Germinal center (tissue), 1 donor: ENCODE data around the gene MPG.
"Not testable (repeated sequence)": the region's sequence is repeated elsewhere in the genome, so short reads cannot be mapped to it uniquely, and the experiment has no call there.

Source experiments
- DNase-seq: peaks from one replicate; pipeline ENCODE4 v3.0.0; 2012; ENCODE audit warnings: mixed read lengths, low spot score

MPG gene

DNA sequence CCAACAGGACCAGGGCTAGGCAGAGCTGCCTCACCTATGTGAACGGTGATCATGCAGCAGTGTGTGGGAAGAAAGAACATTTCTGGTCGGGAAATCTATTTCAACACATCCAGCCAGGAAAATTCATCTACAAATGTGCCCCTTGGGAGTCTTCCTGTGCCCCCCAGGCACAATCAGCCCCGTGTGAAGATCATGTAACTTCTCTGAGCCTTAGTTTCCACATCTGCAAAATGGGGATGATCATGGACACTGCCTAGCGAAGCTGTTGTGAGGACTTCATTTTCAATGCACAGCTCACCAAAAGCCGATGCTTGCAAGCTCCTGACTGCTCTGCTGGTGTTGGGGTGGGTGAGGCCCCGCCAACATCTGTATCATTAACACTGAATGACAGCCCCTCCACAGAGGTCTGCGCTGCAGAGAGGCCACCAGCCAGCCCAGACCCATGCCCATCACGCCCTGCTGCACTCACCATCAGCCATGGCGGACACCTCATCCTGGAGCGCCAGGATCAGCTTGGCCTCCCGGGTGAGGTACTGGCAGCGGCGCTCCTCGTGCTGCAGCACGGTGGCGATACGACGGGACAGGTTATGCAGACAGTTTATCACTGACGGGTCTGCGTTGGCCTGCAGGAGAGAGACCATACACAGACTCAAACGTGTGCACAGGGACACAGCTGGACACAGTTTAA is 34.3 kb downstream of the MPG start:
- DNase-seq = no peak

DNA sequence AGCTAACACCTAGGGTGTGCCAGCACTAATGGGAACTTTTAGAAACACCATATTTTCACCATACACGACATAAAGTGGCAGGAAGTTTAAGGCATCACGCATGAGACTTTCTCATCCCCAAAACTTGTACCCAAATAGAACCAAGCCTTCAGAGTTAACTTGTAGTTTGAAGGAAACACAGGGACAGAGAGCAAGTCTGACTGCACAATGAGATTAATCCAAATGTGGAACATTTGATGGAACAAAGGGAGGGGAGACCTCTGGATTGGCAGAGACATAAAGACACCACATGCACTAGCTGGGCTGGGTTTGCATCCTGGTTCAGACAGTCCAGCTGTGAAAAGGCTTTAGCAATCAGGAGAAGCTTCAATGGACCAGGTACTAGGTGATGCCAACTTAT is 36.3 kb downstream of the MPG start:
- DNase-seq = no peak

DNA sequence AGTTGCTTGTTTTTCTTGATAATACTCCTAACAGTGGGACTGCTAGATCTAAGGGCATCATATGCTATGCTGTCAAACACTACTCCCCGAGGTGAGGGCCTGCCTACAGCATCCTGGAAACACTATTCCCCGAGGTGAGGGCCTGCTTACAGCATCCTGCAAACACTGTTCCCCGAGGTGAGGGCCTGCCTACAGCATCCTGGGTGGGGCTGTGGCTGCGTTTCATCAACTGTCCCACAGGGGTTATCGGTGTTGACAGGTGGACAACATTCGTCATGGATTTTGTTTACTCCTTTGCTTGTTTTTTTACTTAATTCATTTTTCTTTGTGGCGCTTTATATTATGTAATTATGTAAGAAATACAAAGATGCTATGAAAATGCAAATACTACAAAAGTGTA is 38.0 kb downstream of the MPG start:
- DNase-seq = no peak

DNA sequence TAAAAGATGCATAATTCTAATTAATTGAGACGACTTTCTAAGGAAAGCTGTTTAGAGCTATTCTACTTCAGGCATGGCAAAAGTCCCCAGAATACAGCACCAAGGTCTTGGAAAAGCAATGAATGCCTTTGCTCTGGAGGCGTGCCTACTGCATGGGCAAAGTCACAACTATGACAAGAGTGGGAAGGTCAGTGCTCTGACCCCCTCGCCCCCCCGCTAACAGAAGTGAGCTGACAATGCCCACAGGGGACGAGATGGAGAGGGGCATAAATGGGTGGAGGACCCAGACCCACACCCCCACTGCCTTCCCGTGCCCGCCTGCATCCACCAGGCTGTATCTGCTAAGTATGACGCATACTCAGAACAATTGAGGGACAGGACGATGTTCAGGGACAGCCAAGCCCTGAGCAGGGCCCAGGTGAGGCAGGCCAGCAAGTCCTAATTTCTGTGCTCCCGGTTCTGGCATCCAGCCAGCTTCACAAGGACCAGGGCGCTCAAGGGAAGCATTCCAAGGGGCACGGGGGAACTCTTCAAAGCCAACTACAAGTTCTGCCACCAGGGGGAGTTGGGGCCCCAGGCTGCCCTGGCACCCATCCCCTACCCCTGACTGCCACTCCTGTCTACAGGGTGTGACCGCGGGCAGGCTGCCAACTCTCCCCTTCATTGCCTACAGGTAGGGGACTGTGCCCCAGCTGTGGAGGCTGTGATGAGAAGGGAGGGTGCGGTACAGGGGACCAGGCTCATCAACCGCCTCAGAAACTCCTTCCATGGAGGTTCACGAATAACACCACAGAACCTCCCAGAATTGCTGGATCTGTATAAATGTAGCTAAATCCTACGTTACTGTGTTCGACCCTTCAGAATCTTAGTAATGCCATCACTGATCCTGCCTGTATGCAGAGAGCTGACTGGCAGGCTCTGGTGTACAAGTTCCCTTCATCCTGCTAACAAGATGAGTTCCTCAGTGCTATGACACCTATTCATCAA is 39.6 kb downstream of the MPG start:
- DNase-seq = peak; percentile 79

DNA sequence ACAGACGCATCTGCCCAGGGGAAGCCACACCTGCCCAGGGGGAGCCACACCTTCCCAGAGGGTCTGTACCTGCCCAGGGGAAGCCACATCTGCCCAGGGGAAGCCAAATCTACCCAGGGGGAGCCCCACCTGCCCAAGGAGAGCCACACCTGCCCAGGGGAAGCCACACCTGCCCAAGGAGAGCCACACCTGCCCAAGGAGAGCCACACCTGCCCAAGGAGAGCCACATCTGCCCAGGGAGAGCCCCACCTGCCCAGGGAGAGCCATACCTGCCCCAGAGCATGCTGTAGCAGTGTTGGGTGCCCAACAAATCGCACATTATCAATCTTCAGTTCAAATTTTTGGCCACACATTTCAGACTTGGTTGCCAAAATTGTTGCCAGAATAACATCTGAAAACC is 40.8 kb downstream of the MPG start:
- no peak for DNase-seq

DNA sequence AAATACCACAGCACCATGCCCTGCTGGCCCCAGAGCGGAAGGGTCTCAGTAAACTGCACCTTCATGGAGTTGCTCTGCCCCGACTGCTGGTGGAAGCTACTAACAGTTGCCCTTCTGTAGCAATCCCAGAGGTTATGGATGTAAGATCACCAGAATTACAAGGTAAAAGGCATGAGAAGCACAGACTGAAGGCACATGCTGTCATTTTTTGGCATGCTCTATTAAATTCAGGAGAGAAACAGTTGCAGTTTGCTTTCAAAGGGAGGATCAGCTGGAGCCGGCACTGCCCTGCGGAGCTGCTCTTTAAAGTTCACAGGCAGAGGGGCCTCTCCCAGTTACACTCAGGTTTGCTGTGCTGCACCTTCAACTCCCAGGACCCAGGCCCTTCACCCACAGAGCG is 41.3 kb downstream of the MPG start:
- no peak for DNase-seq

DNA sequence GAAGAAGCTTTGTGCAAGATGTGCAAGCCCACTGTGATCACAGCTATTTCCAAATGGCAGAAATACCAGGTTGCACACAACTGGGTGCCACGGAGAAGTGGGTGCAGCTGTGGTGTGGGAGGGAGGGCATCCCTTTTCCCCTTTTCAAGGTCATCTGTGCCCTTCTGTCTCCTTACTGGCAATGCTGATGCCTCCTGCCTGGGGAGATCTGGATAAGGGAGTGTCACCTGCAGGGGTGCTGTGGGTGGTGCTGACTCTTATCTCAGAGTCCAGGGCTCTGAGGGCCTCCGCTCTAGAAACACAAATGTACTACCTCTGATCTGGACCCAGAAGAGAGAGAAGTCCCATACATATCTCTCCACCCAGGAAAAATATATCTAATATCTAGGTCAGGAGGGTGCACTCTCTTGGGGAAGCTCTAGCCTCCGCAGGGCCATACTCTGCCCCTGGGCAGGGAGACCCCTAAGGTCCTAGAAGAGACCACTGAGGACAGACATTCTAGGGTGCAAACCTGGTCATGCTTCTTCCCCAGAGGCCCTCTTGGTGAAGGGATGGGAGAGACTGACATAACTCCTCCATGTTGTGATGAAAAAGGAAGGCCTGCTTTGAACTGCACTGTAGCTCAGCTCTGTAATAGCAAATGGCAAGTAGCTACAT is 41.9 kb downstream of the MPG start:
- no peak for DNase-seq

DNA sequence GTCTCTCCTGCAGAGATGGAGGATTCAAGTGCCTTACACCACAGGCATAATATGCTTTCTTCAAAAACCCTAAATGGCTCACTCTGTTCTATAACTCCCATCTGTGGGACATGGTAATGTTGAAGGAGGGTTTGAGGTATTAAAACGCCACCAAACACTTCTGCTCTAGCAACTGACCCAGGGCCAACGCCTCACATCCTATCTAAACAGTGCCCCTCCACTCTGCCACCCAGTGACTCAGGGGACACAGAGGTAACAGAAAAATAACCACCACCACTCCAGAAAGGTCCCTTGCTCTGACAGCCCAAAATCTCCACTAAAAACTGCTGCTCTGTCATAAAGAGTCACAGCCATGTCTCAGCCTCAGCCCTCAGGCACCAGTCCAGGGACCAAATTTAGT is 42.7 kb downstream of the MPG start:
- no peak for DNase-seq

DNA sequence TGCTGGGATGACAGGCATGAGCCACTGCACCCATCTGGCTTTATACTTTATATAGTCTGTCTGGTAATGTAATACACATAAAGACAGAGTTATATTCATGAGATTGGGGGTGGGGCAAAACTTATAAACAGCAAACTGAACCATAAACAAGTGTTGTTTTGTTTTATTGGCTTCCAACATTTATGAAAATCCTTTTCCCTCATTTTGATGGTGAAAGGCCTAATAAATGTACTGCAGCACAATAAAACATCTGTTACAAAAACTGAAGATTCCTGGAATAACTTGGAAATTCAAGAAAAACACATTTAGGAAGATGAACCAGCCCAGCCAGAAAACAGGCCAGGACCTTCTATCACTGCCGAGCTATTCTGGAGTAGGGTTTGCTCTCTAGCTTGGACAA is 44.3 kb downstream of the MPG start:
- no peak for DNase-seq

DNA sequence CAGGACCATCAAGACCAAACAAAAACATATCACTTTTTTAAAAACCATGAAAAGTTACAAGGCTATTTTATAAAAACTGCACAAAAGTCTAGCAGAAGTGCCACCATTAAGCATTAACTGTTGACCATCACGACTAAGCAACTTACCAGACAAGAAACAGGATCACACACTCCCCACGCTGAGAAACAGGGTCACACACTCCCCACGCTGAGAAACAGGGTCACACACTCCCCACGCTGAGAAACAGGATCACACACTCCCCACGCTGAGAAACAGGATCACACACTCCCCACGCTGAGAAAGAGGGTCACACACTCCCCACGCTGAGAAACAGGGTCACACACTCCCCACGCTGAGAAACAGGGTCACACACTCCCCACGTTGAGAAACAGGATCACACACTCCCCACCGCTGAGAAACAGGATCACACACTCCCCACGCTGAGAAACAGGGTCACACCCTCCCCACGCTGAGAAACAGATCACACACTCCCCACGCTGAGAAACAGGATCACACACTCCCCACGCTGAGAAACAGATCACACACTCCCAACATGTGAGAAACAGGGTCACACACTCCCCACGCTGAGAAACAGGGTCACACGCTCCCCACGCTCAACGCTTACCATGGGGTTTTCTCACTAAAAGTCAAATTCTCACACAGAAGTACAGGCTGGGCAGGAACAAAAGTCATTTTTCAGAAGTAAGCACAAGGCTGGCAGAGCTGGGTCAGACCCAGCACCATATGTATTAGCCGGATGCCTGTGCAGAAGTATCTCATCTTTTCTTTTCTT is 45.7 kb downstream of the MPG start:
- not testable (repeated sequence) for DNase-seq

DNA sequence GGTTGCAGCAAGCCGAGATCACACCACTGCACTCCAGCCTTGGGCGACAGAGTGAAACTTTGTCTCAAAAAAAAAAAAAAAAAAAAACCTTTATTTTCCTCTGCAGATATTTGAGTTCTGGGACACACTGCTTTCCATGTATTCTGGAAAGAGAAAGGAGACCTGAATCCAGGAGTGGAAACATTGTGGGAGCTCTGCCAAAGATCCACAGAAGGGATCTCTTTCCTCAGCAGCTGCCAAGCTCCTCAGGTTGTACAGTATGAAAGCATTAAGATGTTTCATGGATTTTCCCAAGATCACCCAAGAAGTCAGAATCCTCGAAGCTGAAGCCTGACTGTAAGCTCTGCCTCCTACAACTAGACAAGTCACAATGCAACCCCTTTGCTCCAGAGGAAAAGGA is 47.0 kb downstream of the MPG start:
- DNase-seq = no peak

DNA sequence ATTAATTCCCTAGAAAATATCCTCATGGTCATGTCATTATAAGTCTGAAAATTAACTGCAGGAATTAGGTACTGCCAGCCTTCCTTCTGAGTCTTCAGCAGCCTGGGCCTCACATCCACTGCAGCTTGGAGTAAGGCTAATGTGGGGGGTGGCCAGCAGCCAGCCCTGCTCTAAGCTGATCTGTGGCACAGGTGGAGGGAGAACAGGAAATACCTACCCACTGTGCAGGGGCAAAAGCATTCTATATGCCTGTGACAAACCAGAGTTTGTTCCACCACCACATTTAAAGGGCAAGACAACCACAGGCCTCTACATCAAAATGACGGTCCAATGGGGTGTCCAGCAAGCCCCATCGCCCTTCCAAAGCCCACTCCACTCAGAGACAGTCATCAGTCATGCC is 51.0 kb downstream of the MPG start:
- no peak for DNase-seq

DNA sequence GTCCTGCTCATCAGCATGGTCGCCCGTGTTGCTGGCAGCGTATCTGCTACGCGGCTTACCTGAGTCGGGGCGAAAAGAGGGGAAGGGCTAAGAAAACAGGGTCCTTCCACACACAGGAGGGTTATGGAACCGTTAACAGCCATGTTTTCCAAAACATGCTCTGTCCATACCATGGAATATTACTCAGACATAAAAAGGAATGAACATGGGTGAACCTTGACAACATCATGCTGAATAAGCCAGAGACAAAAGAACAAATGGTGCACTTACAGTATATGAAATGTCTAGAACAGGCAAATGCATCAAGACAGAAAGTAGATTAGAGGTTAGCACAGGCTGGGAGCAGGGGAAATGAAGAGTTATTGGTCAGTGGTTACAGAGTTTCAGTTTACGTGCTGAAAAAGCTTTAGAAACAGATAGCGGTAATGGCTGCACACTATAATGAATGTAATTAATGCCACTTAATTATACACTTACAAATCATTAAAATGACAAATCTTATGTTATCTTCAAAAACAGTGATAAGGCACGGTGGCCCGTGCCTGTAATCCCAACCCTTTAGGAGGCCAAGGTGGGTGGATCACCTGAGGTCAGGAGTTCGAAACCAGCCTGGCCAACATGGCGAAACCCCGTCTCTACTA is 52.6 kb downstream of the MPG start:
- DNase-seq = no peak

DNA sequence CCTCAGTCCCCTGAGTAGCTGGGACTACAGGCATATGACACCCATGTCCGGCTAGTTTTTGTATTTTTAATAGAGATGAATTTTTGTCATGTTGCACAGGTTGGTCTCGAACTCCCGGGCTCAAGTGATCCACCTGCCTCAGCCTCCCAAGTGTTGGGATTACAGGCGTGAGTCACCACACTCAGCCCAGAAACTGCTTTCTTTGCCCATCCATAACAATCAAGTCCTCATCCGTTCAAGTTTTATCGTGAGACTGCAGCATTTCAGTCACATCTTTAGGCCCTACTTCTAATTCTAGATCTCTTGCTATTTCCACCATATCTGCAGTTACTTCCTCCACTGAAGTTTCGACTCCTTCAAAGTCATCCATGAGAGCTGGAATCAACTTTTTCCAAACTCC is 54.1 kb downstream of the MPG start:
- DNase-seq = no peak

DNA sequence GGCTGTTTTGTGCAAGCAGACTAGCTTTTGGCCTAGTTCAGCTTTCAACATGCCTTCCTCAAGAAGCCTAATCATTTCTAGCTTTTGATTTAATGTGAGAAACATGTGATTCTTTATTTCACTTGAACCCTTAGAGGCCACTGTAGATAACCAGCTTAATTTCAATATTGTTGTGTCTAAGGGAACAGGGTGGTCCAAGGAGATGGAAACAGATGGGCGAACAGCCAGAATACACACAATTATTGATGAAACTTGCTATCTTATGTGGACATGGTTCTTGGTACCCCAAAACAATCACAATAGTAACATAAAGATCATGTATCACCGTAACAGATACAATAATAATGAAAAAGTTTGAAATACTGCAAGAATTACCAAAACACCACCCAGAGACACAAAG is 55.7 kb downstream of the MPG start:
- no peak for DNase-seq
